Measurements from ENCODE around the gene BZW2. TPM values are rescaled to one million over a fixed set of nuclear protein-coding genes. Genes with fewer than 3 reads are reported as not detected.
"Not testable (repeated sequence)": the region's sequence is repeated elsewhere in the genome, so short reads cannot be mapped to it uniquely, and the experiment has no call there.

The BZW2 gene
- total RNA-seq, 1 donor, result 61.8 TPM

DNA sequence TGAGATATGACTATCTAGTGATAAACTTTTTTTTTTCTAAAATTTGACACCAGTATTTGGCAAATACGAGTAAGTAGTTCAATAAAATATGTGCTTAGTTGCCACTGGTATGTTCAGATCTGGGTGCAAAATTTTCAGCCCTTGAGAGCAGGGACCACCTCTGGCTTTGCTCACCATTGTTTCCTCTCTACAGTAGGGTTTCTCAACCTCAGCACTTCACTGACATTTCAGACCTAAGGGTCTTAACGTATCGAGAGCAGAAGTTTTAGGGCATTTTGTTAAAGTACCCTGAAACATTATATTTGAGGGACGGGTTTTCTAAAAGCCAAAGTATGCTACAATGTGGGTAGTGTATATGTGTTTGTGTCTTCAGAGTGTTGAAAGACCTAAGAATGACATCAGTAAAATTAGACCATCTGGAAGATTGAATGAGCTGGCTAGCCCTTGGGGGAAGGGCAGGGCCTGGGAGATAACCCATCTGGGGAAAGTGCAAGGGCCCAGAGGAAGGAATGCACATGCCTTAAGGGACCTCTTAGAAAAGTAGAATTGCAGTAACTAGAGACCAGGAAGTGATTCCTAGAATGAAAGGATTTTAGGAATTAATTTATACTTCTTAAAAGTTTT lies 11.8 kb downstream of the BZW2 start:
- DNase-seq (ENCODE audit: low read depth), result peak; percentile 85
- TF ChIP-seq, protein P1, sequence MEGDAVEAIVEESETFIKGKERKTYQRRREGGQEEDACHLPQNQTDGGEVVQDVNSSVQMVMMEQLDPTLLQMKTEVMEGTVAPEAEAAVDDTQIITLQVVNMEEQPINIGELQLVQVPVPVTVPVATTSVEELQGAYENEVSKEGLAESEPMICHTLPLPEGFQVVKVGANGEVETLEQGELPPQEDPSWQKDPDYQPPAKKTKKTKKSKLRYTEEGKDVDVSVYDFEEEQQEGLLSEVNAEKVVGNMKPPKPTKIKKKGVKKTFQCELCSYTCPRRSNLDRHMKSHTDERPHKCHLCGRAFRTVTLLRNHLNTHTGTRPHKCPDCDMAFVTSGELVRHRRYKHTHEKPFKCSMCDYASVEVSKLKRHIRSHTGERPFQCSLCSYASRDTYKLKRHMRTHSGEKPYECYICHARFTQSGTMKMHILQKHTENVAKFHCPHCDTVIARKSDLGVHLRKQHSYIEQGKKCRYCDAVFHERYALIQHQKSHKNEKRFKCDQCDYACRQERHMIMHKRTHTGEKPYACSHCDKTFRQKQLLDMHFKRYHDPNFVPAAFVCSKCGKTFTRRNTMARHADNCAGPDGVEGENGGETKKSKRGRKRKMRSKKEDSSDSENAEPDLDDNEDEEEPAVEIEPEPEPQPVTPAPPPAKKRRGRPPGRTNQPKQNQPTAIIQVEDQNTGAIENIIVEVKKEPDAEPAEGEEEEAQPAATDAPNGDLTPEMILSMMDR (IDR thresholded peaks at IDR 0.05; ENCODE audit: insufficient read depth, low read length), result peak; percentile 50

DNA sequence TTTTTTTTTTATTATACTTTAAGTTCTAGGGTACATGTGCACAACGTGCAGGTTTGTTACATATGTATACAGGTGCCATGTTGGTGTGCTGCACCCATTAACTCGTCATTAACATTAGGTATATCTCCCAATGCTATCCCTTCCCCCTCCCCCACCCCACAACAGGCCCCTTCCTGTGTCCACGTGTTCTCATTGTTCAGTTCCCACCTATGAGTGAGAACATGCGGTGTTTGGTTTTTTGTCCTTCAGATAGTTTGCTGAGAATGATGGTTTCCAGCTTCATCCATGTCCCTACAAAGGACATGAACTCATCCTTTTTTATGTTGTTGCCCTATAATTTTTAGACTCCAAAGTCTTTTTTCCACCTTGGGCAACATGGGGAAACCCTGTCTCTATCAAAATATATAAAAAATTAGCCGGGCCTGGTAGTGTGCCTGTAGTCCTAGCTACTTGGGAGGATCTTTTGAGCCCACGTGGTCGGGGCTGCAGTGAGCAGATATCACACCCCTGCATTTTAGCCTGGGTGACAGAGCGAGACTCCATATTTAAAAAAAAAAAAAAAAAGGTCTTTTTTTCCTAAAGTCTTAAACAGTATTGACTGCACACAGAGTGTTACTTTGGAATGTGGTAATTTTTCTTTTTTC lies 14.0 kb downstream of the BZW2 start:
- H3K4me3 ChIP-seq (ENCODE audit: low read depth, low read length); DNase-seq (ENCODE audit: low read depth): not testable (repeated sequence)

More for the DNA sequence above, 11.8 kb downstream of the BZW2 start:
- no peak overlapping the region for H3K4me3 ChIP-seq (ENCODE audit: low read depth, low read length)

DNA sequence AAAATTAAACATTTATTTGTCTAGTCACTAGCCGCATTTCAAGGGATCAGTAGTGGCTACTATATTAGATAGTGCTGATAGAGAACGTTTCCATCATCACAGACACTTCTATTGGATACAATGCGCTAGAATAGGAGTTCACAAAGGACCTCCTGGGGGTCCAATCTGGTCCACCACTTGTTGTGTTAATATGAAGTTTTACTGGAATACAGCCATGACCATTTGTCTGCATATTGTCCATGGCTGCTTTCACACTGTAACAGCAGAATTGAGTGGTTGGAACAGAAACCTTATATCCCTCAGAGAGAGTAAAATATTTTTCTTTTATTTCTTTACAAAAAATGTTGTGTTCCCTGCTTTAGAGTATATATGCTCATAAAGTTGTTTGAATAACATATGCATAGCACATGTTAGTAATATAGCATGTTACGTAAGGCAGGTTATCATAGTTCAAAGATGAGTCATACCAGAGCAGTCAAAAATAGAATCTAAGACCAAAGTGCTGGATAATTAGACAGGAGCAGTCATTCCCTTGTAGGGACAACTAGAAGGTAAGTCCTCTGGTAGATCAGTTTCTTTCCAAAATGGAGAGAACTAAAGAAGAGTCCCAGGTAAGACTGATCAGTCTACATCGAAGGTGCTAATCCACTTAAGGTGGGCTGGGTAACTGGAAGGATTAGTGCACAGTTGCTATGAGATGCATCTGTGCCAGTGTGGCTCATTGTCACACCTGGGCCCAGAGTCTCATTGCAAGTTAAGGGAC lies 14.9 kb downstream of the BZW2 start:
- TF ChIP-seq, protein P1 (IDR thresholded peaks at IDR 0.05; ENCODE audit: insufficient read depth, low read length), result no peak
- peak; percentile 67 for DNase-seq (ENCODE audit: low read depth)
- H3K4me3 ChIP-seq (ENCODE audit: low read depth, low read length), result no peak overlapping the region

DNA sequence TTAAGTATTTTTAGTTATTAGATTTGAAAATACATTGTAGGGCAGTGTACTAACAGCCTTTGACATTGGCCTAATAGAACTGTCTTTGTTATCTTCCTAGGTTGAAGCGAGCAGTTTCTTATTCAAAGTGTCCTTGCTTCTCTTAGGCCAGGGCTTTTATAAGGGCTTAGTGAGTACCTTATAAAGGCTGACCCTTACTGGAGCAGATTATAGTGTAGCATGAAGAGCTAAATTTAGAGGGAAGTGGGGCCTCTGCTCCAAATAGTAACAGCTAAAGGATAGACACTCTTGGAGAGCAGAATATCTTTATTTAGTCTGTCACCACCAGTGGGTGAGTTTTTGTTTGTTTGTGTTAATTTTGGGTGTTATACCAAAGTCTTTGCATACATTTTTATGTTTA lies 15.9 kb downstream of the BZW2 start:
- no peak overlapping the region for H3K4me3 ChIP-seq (ENCODE audit: low read depth, low read length)
- DNase-seq (ENCODE audit: low read depth), result no peak
- TF ChIP-seq, protein P1 (IDR thresholded peaks at IDR 0.05; ENCODE audit: insufficient read depth, low read length), result no peak

DNA sequence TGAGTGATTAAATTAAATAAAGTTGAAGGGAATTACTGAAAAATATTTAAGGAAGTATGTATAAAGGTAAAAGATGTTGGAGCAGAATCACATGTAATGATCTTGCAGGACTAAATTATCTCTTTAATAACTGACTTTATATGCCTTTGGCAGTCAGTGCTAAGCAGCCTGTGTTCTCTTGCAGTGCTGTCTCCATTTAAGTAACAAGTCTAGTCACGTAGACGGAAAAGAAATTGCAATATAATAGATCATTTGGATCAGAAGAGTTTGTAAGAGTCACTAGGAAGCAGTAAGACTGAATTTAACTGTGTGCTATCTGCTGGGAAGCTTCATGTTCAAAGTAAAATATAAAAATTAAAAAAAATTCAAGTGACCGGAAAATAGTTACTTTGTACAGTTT lies 21.4 kb downstream of the BZW2 start:
- no peak overlapping the region for H3K4me3 ChIP-seq (ENCODE audit: low read depth, low read length)
- DNase-seq (ENCODE audit: low read depth), result no peak
- TF ChIP-seq, protein P1 (IDR thresholded peaks at IDR 0.05; ENCODE audit: insufficient read depth, low read length), result no peak

DNA sequence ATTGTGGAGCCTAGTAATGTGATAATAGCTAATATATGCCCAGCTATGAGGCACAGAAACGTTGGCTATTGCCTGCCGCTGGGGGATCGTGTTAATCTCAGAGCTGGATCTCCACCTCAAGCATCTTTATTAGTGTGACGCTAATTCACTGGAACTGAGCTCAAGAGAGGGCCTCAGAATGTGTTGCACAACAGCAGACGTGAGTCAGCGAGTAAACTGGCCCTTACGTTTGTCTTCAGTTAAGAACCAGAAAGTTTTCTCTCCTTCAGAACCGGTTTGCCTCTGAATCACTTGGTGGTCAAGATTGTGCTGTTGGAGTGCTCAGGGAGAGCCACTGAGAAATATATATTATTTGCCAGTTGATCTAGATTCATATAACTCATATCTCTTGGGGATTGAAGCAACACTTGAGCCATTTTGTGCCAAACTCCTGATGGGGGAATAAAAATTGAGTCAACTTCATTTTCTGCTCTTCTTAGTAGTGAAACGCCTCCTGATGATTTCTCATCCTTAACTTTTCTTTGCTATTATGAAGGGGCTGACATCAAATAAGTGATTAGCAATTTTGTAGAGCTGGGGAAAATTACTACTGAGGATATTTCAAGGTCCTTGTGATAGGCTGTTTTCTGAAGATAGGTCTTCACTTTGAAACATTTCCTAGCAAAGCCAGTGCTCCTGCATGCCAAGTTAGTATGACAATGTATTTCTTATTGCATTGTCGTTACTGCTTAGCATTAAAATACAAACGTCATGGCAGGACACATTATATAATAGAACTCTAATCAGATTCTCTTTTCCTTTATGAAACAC lies 22.3 kb downstream of the BZW2 start:
- DNase-seq (ENCODE audit: low read depth), result peak; percentile 100
- TF ChIP-seq, protein P1 (IDR thresholded peaks at IDR 0.05; ENCODE audit: insufficient read depth, low read length), result peak; percentile 55
- no peak overlapping the region for H3K4me3 ChIP-seq (ENCODE audit: low read depth, low read length)
